ENCODE measurements around the gene RBM44. TPM values are rescaled to one million over a fixed set of nuclear protein-coding genes. Genes with fewer than 3 reads are reported as not detected.

Gene RBM44
- total and polyA plus RNA-seq, 3 donors from 2014 or later = 15.0 to 23.4 (median 21.1) TPM

DNA sequence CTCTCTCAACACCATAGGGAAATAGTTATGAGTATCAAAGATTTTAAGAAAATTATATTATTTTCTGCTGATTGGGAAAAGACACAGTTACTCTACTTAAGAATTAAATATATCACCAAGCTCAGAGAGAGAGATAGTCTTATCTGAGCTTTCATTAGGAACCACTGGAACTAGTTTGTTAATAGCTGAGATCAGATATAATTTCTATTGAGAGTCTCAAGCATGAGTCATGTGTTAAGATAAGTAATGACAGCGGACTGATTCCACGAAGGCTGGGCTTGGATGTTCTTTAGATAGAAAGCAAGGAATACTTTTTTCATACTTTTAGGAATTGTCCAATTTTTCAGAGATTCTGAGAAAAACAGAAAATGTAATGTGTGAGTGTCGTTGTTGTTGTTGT is 44.4 kb upstream of the RBM44 start:
- 91 to 92% methylated on average over 3 of the region's 3 CpGs for WGBS, 2 donors
- Histone ChIP-seq H3K9me3 (no peaks in the 10 kb centered on the region), H3K36me3 (ENCODE audit: low read depth, missing control alignments) (no peaks in the 10 kb centered on the region), H3K27ac (no peak overlapping the region), H3K27me3 (no peaks in the 10 kb centered on the region), H3K4me3 (no peak overlapping the region), H3K4me1 (no peaks in the 10 kb centered on the region)
- TF ChIP-seq, protein P1, sequence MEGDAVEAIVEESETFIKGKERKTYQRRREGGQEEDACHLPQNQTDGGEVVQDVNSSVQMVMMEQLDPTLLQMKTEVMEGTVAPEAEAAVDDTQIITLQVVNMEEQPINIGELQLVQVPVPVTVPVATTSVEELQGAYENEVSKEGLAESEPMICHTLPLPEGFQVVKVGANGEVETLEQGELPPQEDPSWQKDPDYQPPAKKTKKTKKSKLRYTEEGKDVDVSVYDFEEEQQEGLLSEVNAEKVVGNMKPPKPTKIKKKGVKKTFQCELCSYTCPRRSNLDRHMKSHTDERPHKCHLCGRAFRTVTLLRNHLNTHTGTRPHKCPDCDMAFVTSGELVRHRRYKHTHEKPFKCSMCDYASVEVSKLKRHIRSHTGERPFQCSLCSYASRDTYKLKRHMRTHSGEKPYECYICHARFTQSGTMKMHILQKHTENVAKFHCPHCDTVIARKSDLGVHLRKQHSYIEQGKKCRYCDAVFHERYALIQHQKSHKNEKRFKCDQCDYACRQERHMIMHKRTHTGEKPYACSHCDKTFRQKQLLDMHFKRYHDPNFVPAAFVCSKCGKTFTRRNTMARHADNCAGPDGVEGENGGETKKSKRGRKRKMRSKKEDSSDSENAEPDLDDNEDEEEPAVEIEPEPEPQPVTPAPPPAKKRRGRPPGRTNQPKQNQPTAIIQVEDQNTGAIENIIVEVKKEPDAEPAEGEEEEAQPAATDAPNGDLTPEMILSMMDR (IDR thresholded peaks at IDR 0.05) = no peak
- no peak for TF ChIP-seq POLR2A (IDR thresholded peaks at IDR 0.05)
- DNase-seq = no peak
- intact Hi-C loops (cut with DNase I; ENCODE audit: low total_unique reads) = loop anchor here (5.0 kb wide), 1 partner anchor 172 kb away; no protein-coding TSS in a partner anchor

DNA sequence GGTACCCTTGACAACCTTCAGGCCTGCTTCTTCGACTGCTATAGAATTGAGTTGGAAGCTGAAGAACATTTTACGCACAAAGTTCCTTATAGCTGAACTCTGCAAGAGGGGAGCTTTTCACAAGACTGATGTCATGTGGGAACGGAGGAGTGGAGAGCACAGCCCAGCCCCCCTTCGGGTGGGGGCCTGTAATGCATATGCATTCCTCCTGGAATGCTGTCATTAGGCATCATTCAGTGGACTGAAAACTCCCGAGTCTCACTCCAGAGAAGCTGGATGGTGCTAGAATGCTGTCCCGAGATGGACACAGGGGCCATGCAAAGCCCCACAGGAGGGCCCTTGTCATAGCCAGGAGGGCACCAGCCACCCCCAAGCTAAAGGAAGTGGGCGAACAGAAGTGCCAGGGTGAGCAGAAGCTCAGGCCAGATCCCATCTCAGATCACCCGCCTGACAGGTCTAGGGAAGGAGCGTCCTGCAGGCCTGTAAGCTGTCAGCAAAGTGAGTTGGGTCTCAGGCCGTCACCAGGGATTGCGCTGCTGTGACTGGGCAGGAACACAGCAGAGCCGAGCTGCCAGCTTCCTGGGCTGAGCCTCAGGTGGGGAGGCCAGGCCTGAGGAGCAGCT is 43.8 kb upstream of the RBM44 start:
- 87 to 92% methylated on average over 6 to 12 of the region's 12 CpGs for WGBS, 2 donors
- no peaks in the 10 kb centered on the region for H3K27me3 ChIP-seq
- H3K9me3 ChIP-seq = no peaks in the 10 kb centered on the region
- no peak overlapping the region for H3K27ac ChIP-seq
- H3K4me1 ChIP-seq = no peaks in the 10 kb centered on the region
- no peak overlapping the region for H3K4me3 ChIP-seq
- H3K36me3 ChIP-seq (ENCODE audit: low read depth, missing control alignments) = no peaks in the 10 kb centered on the region
- intact Hi-C loops (cut with DNase I; ENCODE audit: low total_unique reads) = loop anchor here (5.0 kb wide), 1 partner anchor 172 kb away; no protein-coding TSS in a partner anchor
- TF ChIP-seq POLR2A (IDR thresholded peaks at IDR 0.05) = no peak
- TF ChIP-seq, protein P1 (IDR thresholded peaks at IDR 0.05) = no peak
- DNase-seq = no peak

DNA sequence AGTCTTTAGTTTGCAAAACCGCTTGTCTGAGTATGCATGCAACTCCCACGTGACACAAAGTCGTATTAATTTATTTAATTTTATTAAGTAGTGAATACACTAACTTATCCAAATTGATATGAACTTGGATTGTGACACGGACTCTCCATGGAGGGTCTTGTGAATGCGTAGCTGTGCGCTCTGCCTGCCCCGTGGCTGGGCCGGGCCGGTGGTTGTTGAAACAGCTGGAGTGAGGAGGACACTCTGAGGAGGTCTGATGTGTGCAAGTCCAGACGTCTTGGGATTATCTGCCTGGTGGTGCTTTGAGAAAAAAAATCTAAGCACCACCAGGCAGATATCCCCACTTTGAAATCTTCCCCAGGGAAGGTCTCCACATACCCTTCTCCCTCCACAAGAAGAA is 41.0 kb upstream of the RBM44 start:
- intact Hi-C loops (cut with DNase I; ENCODE audit: low total_unique reads) = no loop called here
- DNase-seq = no peak
- TF ChIP-seq, protein P1 (IDR thresholded peaks at IDR 0.05) = no peak
- no peak for TF ChIP-seq POLR2A (IDR thresholded peaks at IDR 0.05)
- H3K4me3 ChIP-seq = no peak overlapping the region
- H3K36me3 ChIP-seq (ENCODE audit: low read depth, missing control alignments) = no peaks in the 10 kb centered on the region
- no peak overlapping the region for H3K27ac ChIP-seq
- H3K4me1 ChIP-seq = no peaks in the 10 kb centered on the region
- no peaks in the 10 kb centered on the region for H3K27me3 ChIP-seq
- H3K9me3 ChIP-seq = no peaks in the 10 kb centered on the region
- WGBS, 2 donors = 91 to 92% methylated on average over 10 of the region's 10 CpGs

DNA sequence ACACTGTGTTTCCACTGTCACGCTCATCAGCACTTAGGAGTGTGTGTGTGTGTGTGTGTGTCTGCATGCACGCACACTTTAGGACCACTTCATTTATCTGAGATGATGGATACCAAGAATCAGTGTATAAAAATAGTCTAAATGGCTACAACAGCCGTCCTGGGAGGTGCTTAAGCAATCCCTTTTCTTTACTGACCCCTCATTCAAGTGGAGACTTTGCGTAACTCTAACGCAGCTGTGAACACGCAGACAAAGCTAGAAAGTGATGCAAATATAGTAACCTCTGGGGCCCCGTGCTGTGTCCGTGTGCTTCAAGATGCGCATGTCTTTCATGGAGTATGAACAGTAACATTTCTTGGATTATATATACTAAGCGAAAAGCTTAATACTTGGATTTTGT is 40.4 kb upstream of the RBM44 start:
- intact Hi-C loops (cut with DNase I; ENCODE audit: low total_unique reads) = no loop called here
- DNase-seq = no peak
- no peaks in the 10 kb centered on the region for H3K27me3 ChIP-seq
- H3K4me1 ChIP-seq = no peaks in the 10 kb centered on the region
- H3K9me3 ChIP-seq = no peaks in the 10 kb centered on the region
- no peak overlapping the region for H3K4me3 ChIP-seq
- no peak overlapping the region for H3K27ac ChIP-seq
- 96 to 97% methylated on average over 10 of the region's 10 CpGs for WGBS, 2 donors
- TF ChIP-seq, protein P1 (IDR thresholded peaks at IDR 0.05) = no peak
- no peak for TF ChIP-seq POLR2A (IDR thresholded peaks at IDR 0.05)
- no peaks in the 10 kb centered on the region for H3K36me3 ChIP-seq (ENCODE audit: low read depth, missing control alignments)

DNA sequence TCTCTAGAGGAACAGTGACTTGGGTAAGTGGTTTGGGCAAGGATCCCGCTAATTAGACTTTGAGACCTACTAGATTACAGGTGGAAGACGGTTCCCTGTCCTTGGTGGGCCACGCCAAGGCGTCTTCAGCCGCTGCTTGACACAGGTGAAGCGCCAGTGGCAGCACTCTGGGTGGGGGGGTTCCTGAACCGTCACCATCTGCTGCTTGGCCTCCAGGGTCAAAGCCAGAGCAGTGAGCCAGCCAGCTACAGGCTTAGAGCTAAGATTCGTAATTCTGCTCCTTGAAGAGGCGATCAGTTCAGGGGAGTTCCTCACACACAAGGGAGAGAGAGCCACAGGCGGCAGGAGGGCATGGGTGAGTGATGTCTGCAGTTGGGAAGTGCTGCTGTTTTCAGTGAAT is 39.4 kb upstream of the RBM44 start:
- TF ChIP-seq POLR2A (IDR thresholded peaks at IDR 0.05) = no peak
- TF ChIP-seq, protein P1 (IDR thresholded peaks at IDR 0.05) = no peak
- DNase-seq = no peak
- no peaks in the 10 kb centered on the region for H3K4me1 ChIP-seq
- intact Hi-C loops (cut with DNase I; ENCODE audit: low total_unique reads) = no loop called here
- no peak overlapping the region for H3K4me3 ChIP-seq
- H3K36me3 ChIP-seq (ENCODE audit: low read depth, missing control alignments) = no peaks in the 10 kb centered on the region
- no peaks in the 10 kb centered on the region for H3K9me3 ChIP-seq
- H3K27me3 ChIP-seq = no peaks in the 10 kb centered on the region
- H3K27ac ChIP-seq = no peak overlapping the region
- 94 to 99% methylated on average over 9 to 10 of the region's 10 CpGs for WGBS, 2 donors

Measured in testis (tissue), 3 donors.